Lung (tissue), 12 donors: ENCODE data around the gene ESPN. TPM values are rescaled to one million over a fixed set of nuclear protein-coding genes. Genes with fewer than 3 reads are reported as not detected.

ENCODE experiments used
- ATAC-seq: fragments of 200-7000 bp; cut with Tn5 transposase; one replicate; pipeline ENCODE4 v1.9.1; 2020; ENCODE audit warnings: moderate number of reproducible peaks; ENCODE audit not compliant: insufficient read depth, low FRiP score
- DNase-seq, 3 donors: peaks; one replicate each; pipeline ENCODE4 v3.0.0-alpha.2; 2013 to 2017
- H3K27ac ChIP-seq, 2 donors: one replicate each; pipeline ENCODE4 v1.5.1; 2013; ENCODE audit warnings: mild to moderate bottlenecking in 2 of 2, moderate library complexity in 2 of 2, control low read depth in 1 of 2, inconsistent platforms in 1 of 2, low read depth in 1 of 2, low read length in 1 of 2
- H3K27me3 ChIP-seq, 3 donors: one replicate each; pipeline ENCODE4 v1.5.1; 2013; ENCODE audit warnings: low read length in 2 of 3; ENCODE audit not compliant: control insufficient read depth in 3 of 3, insufficient read depth in 3 of 3
- H3K36me3 ChIP-seq, 4 donors: one replicate each; pipeline ENCODE4 v1.5.1; 2013; ENCODE audit warnings: low read length in 4 of 4, mild to moderate bottlenecking in 1 of 4, moderate library complexity in 1 of 4; ENCODE audit not compliant: control insufficient read depth in 4 of 4, insufficient read depth in 4 of 4
- H3K4me1 ChIP-seq, 5 donors: one replicate each; pipeline ENCODE4 v1.5.1; 2013; ENCODE audit warnings: low read length in 5 of 5, mild to moderate bottlenecking in 2 of 5, moderate library complexity in 1 of 5; ENCODE audit not compliant: control insufficient read depth in 5 of 5, insufficient read depth in 5 of 5
- H3K4me3 ChIP-seq: one replicate; pipeline ENCODE4 v1.5.1; 2013; ENCODE audit warnings: mild to moderate bottlenecking, control low read depth, moderate library complexity
- H3K9ac ChIP-seq, 2 donors: one replicate each; pipeline ENCODE4 v1.5.1; 2013; ENCODE audit warnings: low read length in 2 of 2, control low read depth in 1 of 2; ENCODE audit not compliant: insufficient read depth in 1 of 2
- H3K9me3 ChIP-seq, 4 donors: one replicate each; pipeline ENCODE4 v1.5.1; 2013; ENCODE audit warnings: low read length in 3 of 4, mild to moderate bottlenecking in 1 of 4, moderate library complexity in 1 of 4; ENCODE audit not compliant: control insufficient read depth in 4 of 4, insufficient read depth in 3 of 4
- CTCF ChIP-seq: IDR thresholded peaks from 2 replicates; pipeline ENCODE4 v1.5.1; 2012; ENCODE audit warnings: mild to moderate bottlenecking; ENCODE audit errors: control extremely low read depth, extremely low read depth
- WGBS, 2 donors: extraction: QIAGEN DNeasy Blood & Tissue Kit; methylation state at CpG; one replicate each; pipeline ENCODE4 v1.1.7; 2013; 5-methylcytosine and 5-hydroxymethylcytosine counted together
- polyA plus RNA-seq, 2 donors: library from polyadenylated mRNA; stranded (reverse); fragments of 200-250 nt; gene quantifications; one replicate each; pipeline ENCODE4 v1.2.1, GENCODE V29; 2013
- total RNA-seq, 2 donors: library from RNA; depleted of rRNA in 1 of 2; stranded (reverse); fragments of >200 nt in 1 of 2; gene quantifications; one replicate each; pipeline ENCODE4 v1.2.1, GENCODE V29; 2014 to 2021
- donor health status: control.
- donor health status: control.
- donor health status: Bipolar disorder and iron deficiency.
- donor health status: healthy.
- donor health status: DM: yes; HTN: yes; CAD: no.

The ESPN gene
- total and polyA plus RNA-seq, 4 donors, result 2.1 to 20.8 (median 7.4) TPM

GRCh38 chr1:6418668-6419396 lies 5.7 kb upstream of the ESPN start:
- H3K4me1 ChIP-seq, result peaks cover 0 to 16% (median 7%) of the 10 kb centered on the region in 5 donors
- H3K27me3 ChIP-seq, result peaks cover 6 to 80% (median 64%) of the 10 kb centered on the region in 3 donors
- 7 to 10% methylated on average over 65 to 69 of the region's 69 CpGs for WGBS, 2 donors
- H3K9me3 ChIP-seq, result no peaks in the 10 kb centered on the region
- no peak overlapping the region for H3K27ac ChIP-seq
- no peak overlapping the region for H3K9ac ChIP-seq
- no peak overlapping the region for H3K4me3 ChIP-seq
- H3K36me3 ChIP-seq, result no peaks in the 10 kb centered on the region
- ATAC-seq (no peak), DNase-seq (no peak)
- TF ChIP-seq CTCF, result no peak

- no peak for DNase-seq
- Histone ChIP-seq H3K27ac (no peak overlapping the region), H3K36me3 (no peaks in the 10 kb centered on the region), H3K9me3 (no peaks in the 10 kb centered on the region), H3K4me1 (peaks cover 0 to 21% (median 7%) of the 10 kb centered on the region in 5 donors), H3K9ac (no peak overlapping the region), H3K4me3 (no peak overlapping the region), H3K27me3 (peaks cover 6 to 82% (median 69%) of the 10 kb centered on the region in 3 donors)
- TF ChIP-seq CTCF, result no peak
- ATAC-seq, result no peak
- WGBS, 2 donors, result 1 to 3% methylated on average over 38 to 48 of the region's 48 CpGs
Measured at GRCh38 chr1:6419397-6419803, 5.2 kb upstream of the ESPN start.

GRCh38 chr1:6419804-6420453 lies 4.6 kb upstream of the ESPN start, which contains the start of gene HES2:
Gene HES2, minus strand, starts transcription at chr1:6419919. Its CDS starts 99 bp downstream, at chr1:6419820.
- no peak within 1 kb of the TSS for H3K27ac ChIP-seq
- no peak within 1 kb of the TSS for H3K4me3 ChIP-seq
- TF ChIP-seq CTCF, result no peak
- no peak for DNase-seq
- peaks cover 0 to 23% (median 7%) of the 10 kb centered on the region in 5 donors for H3K4me1 ChIP-seq
- no peaks in the 10 kb centered on the region for H3K36me3 ChIP-seq
- peaks cover 6 to 77% (median 64%) of the 10 kb centered on the region in 3 donors for H3K27me3 ChIP-seq
- peaks cover 0 to 2% (median 0%) of the 10 kb centered on the region in 4 donors for H3K9me3 ChIP-seq
- no peak within 1 kb of the TSS for H3K9ac ChIP-seq
- 1 to 2% methylated on average over 53 to 62 of the region's 62 CpGs for WGBS, 2 donors
- ATAC-seq, result no peak
